HG03139 (cell line): Measurements from ENCODE around the gene PDCL3.
A peak's percentile ranks its signal among the peaks of the same experiment; 100 is the strongest.

Experiments
- ATAC-seq: cut with Tn5 transposase; IDR thresholded peaks from one replicate; pipeline ENCODE4 v1.9.1; 2021; ENCODE audit not compliant: unreplicated experiment

Gene PDCL3

DNA sequence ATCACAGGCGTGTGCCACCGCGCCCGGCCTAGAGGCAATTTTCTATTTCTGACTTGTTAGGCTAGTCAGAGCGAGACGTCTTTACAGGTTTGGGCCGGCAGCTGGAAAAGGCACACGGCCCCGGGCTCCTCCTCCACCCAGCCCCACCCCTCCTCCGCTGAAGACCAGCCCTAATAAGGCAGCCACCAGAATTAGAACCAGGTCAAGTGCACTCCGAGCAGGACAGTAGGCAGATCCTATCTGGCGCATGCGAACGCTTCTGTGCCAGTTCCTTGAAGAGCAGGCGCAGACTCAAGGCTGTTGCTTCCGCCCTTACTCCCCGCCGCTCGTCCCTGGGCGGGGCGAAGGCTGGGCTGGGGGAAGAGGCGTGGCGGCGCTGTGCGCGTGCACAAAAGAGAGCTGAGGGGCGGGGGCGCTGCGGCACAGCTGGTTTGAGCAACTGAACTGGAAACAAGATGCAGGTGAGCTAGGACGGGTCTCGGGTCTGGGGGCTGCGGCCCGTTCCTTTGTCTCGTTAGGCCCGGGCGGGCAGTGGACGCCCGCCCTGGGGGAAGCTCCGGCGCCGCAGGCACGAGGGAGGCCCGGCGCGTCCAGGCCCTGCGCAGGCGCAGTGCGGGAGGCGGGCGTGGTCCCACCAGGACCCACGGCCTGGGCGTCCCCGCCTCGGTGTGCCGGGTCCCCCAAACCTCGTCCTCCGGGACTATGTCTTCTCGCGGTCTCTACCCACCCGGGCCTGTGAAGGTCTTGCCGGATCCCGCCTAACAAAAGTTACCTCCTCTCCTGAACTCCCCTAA is at the start of gene PDCL3:
PDCL3 (plus strand) TSS at position 381 of the 794 bp plus-strand sequence; CDS start at position 456, 75 bp downstream.
- peak; percentile 90 for ATAC-seq

DNA sequence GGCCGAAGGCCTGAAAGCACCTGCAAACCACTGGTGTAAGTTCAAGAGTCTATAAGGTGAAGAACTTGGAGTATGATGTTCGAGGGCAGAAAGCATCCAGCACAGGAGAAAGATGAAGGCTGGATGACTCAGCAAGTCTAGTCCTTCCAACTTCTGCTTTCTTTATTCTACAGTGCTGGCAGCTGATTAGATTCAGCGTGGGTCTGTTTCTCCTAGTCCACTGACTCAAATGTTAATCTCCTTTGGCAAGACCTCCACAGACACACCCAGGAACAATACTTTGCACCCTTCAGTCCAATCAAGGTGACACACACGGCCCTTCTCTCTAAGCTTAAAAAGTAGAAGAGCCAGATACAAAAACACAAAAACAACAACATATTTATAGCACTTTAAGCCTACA is 49.1 kb upstream of the PDCL3 start:
- ATAC-seq: no peak

DNA sequence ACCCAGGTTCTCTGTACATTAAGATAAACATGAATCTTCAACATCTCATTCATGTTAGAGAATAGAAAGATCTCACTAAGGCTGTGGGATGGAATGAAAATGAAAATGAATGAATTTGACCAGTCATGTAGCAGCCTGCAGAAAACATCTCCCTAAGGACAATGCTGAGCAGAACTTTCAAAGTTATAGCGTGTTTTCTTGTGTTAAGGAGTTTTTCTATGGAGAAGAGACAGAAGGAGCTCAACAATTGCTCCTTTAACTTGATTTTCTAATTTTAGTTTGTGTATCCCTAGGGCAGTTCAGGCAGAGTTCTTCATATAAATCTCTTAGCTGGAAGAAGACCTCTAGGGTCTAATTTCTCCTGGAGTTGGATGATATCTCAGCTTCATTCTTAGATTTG is 45.2 kb upstream of the PDCL3 start:
- no peak for ATAC-seq

DNA sequence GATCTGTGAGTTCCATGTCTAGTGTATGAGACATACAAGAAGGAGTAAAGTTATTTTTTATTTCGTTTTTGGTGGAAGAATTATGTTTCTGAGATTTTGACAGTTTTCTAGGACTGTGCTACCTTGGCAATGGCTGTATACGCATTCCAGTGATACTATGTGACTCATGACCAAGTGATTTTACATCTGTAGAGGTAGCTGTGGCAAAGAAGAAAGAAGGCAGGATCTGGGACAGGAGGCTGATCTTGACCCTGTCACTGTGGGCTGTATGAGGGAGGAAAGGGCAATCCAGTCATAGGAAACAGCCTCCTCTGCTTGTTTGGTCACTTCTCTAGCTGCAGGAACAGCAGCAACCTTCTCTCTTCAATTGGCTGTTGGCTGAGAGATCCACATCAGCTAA is 44.0 kb upstream of the PDCL3 start:
- no peak for ATAC-seq

DNA sequence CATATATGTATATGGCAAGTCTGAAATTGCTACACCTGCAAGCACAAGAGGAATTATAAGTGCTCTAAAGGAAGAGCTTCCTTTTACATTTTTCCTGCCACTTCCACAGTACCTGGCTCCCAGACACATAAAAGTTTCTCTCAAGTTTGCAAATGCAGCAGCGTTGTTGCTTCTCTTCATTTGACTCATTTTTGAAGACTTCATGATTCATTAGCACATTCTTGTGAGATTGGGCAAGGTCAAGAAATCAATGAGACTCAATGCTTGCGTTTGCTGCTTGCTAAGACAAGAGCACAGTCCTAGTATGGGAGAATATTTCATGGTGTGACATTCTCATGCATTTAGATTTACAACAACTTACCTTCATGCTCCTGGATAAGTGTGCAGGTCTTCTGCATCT is 42.6 kb upstream of the PDCL3 start:
- no peak for ATAC-seq

DNA sequence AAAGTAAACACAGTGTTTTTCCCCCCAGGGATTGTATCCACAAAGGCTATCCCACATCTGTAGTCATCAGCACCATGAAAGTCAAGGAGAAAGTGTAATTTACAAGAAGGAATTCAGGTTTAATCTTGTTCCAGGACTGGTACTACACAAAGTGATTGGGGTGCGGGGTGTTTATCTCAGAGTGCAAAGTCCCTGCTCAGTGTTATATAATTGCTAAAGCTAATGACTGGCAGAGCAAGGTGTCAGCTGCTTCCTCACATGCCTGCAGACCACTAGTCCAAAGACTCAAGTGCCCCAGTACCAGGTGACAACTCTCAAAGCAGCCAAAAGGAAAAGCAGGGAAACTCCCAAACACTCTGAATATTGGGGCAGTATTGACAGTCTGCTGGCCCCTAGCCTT is 40.4 kb upstream of the PDCL3 start:
- no peak for ATAC-seq

DNA sequence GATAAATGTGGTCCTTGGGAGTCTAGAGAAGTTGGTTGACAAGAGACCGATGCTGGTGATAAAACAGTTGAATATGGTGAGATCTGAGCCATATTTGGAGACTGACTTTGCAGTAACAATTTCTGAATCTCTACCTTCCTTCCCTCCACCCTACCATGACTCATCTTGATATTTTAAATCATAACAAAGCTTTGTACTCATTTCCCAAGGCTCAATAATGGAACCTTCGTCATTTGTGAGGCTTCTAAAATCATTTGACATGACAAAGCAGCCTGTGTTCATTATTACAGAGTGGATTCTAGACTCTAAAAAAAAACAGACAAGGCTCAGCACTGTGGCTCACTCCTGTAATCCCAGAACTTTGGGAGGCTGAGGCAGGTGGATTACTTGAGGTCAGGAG is 38.5 kb upstream of the PDCL3 start:
- no peak for ATAC-seq

DNA sequence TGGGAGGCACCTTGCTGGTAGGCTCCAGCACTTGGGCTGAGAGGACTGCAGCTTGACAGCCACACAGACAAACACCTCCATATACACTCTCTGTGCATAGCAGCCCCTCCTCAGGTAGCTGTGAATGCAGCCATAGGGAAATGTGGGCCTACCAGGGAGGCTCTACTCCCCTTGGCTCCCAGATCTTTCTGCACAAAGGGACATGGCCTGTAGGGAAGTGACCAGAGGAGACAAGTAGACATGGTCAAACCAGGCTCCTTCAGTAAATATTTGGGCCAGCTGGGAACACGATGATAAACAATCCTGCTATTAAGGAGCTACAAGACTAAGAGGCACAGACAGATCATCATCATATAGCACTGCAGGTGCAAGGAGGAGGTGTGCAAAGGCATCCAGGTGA is 35.9 kb upstream of the PDCL3 start:
- ATAC-seq: no peak

DNA sequence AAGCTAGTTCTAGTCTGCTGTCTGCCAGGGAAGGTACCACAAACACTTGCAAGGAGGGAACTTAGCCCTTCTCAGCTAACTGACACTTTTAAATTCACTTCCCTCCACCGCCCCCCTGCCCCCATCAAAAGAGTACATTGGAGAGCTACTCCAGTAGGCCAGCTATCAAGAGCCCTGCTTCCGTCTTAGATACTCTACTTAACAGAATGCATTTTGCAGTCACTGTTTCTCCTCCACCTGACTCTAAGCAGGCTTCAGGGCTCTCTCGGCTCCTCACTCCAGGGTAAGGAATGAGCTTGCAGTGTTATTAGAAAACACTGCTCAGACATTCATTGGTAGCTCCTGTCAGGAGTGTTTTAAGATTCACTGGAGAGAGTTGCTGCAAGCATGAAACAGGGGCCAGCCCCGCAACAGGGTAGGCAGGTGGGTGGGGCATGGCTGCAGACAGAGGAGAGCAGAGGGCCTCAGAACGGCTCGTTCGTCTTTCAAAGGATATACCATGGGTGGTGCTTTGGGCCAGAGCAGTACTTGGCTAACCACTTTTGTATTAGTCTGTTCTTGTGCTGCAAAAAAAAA is 35.3 kb upstream of the PDCL3 start:
- ATAC-seq: no peak

DNA sequence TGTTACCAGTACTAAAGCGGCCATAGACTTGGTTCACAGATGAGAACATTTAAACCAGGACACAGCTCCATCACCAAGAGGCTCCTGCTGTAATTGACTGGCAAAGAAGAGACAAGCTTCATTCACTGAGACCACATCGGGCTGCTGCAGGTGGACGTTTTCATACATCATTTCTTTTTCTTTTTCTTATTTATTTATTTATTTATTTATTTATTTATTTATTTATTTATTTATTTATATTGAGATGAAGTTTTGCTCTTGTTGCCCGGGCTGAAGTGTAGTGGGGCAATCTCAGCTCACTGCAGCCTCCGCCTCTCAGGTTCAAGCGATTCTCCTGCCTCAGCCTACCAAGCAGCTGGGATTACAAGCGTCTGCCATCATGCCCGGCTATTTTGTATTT is 33.6 kb upstream of the PDCL3 start:
- ATAC-seq: no peak

DNA sequence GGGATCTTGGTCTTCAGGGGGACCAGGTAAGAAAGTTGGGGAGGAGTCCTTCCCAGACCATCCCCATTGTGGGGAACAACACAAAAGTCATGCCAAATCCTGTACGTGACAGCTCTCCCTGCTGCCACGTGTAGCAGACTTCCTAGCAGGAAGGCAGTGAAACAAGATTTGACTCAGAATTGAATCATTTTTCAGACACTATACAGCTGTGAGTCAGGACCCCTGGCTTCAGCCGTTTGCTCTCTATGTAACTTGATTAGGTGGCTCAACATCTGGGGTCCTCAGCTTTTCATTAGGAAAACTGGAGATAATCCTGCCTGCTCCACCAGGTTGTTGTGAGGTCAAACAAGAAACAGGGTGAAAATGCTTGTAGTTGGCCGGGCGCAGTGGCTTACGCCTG is 32.9 kb upstream of the PDCL3 start:
- ATAC-seq: no peak

DNA sequence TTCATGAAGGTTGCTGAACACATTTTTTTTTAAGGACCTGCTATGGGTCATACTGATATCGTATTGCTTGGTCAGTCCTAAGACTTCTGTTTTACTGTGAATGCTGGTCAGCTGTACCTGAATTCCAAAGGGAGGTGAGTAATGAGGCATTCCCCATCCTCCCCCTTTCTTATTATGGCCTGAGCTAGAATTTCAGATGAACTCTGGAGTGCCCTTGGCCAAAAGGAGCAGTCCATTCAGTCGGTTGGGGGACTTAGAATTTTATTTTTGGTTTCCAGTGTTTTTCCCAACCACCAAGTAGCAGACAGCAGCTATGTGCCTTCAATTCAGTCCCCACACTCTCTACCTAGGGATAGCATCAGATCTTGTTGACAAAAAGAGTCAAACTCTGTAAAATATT is 26.9 kb upstream of the PDCL3 start:
- ATAC-seq: no peak

DNA sequence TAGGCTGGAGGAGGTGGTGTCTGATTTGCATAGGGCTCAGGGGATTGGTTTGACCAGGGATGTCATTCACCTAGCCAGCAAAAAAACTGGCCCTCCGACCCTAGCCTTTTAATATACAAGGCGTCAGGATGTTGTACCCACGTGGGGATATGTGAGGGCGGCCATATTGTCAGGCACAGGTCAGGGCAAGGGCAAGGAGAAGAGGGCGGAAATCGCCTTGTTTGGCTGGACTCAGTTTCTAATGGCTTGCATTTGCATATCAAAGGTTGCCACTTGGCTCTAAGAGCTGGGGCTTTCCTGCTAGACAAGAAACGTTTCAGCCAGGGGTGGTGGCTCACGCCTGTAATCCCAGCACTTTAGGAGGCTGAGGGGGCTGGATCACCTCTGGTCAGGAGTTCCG is 24.9 kb upstream of the PDCL3 start:
- ATAC-seq: no peak

DNA sequence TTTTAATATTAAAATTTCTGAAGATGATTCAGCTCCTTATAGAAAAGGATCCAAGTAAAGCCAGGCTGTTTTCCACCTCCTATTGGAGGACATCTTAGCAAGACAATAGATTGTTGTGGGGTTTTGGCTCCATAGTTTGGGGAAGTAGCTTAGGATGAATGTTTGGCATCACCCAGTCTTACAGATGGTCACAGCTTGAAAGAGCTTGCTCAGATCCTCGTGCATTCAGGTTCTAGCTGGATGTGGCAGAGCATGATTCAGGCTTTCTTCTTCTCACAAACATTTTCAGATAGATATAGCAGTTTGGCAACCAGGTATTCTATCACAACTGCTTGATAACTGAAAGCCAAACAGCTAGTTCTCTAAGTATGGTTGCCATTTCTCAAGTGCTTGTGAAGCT is 23.6 kb upstream of the PDCL3 start:
- no peak for ATAC-seq

DNA sequence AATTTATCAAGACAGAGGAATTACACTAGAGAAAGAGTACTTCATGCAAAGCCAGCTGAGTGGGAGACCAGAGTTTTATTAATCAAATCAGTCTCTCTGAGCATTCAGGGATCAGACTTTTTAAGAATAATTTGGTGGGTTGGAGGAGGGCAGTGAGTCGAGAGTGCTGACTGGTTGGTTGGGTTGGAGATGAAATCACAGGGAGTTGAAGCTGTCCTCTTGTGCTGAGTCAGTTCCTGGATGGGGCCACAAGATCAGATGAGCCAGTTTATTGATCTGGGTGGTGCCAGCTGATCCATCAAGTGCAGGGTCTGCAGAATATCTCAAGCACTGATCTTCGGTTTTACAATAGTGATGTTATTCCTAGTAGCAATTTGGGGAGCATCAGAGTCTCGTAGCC is 21.4 kb upstream of the PDCL3 start:
- ATAC-seq: no peak

DNA sequence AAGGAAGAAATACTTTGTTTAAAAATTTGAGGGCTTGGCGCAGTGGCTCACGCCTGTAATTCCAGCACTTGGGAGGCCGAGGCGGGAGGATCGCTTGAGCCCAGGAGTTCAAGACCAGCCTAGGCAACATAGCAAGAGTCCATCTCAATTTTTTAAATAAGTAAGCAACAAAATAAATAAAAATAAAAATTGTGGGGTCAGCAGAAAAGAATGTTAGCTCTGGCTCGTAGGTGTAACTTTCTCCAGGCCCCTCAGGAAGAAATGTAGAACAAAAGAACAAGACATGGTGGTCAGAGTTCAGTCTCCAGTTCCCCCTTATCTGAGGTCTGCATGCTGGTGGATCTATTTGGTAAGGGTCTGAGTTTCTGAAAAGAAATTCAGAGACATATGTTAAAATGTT is 20.4 kb upstream of the PDCL3 start:
- no peak for ATAC-seq

DNA sequence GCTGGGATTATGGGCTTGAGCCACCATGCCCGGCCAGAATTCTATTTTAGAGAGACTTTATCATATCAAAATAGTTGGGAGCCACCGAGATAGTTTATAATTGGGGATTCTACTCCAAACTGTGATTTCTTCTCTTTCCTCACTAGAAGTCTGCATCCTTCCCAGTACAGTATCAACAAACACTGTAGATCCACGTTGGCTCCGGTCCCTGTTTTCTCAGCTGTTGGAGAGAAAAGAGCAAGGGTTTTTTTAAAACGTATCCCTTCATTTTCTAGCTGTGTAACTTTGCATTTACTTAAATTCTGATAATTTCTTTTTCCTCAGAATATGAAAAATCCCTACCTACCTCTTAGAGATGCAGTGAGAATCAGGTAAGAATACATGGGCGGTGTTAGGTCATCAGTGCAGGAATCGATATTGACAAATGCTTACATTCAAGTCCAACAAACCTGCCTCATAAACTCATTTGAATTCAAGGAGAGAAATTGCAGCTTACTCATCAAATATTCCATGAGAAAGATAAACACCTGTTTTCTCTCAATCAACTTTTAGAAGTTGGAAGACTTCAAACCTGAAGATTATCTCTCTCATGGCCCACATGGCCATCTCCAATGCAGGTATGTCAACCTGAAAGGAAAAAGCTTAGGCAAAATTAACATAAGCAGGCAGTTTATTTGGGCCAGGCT is 17.7 kb upstream of the PDCL3 start:
- no peak for ATAC-seq

DNA sequence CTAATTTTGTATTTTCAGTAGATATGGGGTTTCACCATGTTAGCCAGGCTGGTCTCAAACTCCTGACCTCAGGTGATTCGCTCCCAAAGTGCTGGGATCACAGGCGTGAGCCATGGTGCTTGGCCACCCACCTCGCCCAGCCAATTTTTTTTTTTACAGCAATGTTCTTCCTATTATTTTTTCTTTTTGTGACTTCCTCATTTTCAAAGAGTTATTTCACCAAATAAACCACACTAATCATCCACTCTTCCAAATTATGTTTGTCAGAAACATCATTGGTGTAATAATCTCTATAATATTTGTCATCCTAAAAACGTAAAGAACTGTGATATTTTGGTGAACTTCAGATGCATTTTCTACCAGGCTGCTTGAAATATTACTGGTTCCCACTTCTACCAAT is 16.3 kb upstream of the PDCL3 start:
- ATAC-seq: no peak

DNA sequence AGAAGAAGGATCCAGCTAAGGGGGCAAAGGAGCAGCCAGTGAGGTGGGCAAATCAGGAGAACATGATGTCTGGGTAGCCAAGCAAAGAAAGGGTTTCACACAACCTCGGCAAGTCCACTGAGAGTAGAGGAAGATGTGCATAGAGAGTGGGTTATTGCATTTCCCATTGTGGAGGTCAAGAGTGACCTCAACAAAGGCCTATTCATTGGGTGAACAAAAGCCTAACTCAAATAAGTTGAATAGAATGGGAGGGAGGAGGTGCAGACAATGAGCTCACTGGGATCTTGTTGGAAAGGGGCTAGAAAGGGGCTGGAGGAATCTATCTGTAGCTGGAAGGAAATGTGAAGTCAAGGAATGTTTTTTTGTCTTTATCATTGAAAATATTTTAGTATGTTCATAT is 14.0 kb upstream of the PDCL3 start:
- no peak for ATAC-seq

DNA sequence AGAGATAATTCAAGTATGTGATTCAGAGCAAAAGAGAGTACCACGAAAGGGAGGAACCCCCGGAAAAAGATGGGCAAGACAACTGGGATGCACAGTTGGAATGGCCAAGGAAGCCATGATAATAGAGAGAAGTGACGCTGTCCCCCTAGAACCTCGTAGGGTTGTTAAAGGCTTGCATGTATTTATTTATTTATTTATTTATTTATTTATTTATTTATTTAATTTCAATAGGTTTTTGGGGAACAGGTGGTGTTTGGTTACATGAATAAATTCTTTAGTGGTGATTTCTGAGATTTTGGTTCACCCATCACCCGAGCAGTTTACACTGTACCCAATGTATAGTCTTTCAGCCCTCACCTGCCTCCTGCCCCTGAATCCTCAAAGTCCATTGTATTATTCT is 11.5 kb upstream of the PDCL3 start:
- no peak for ATAC-seq

DNA sequence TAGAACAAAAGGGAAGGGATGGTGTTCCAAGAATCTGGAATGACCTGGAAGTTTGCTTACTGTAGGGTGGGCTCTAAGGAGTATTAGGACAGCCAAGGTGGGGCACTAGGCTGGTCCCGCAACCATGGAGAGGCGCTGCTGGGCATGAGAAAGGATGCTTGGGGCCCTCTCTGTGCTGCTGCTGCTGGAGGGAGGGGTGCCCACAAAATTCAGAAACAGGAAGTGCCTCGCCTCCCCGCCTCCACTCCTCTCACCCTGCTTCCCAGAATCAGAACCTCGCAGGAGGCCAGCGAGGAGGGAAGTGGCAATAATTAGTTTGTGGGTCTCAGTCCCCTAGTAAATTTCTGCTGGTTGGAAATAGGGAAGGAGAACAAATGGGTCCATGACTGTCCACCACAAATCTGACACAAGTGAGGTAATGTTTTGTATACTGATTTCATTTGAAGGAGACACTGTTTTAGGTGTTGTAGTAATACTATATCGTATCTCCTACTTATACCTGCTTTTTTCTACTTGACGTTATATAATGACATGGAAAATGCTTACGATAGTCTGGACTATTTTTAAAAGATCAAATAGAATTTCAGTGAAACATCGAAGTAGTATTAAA is 7.9 kb upstream of the PDCL3 start:
- no peak for ATAC-seq

DNA sequence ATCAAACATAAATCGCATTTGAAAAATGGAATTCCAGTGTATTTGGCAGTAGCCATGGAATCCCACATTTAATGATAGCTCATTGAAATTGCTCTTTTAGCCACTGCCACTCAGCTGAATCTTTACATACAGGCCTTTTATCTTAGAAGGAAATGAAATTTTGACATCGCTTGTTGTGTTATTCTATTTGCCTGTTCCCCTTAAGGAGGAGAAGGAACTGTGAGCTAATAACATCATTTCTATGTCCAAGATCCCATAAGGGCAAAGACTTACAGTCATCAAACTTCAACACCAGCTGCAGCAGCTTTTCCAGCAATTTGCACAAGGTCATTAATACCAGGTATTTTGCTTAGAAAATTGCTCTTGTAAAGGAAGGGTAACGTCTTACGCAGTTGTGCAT is 6.0 kb upstream of the PDCL3 start:
- no peak for ATAC-seq
